Measurements from ENCODE around the gene PTPRN2. TPM values are rescaled to one million over a fixed set of nuclear protein-coding genes. Genes with fewer than 3 reads are reported as not detected.

PTPRN2 gene
- polyA plus RNA-seq, 1 of the 3 experiments (the other 2 are of a cell fraction), result 4.0 TPM

DNA sequence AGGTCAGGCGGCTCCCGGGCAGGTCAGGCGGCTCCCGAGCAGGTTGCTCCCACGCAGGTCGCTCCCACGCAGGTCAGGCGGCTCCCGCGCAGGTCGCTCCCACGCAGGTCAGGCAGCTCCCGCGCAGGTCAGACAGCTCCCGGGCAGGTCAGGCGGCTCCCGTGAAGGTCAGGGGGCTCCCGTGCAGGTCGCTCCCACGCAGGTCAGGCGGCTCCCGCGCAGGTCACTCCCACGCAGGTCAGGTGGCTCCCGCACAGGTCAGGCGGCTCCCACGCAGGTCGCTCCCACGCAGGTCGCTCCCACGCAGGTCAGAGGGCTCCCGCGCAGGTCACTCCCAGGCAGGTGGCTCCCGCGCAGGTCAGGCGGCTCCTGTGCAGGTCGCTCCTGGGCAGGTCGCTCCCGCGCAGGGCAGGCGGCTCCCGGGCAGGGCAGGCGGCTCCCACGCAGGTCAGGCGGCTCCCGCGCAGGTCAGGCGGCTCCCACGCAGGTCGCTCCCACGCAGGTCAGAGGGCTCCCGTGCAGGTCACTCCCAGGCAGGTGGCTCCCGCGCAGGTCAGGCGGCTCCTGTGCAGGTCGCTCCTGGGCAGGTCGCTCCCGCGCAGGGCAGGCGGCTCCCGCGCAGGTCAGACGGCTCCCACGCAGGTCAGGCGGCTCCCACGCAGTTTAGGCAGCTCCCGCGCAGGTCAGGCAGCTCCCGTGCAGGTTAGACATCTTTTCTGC lies 30.7 kb downstream of the PTPRN2 start (continued):
- TF ChIP-seq, protein P1, sequence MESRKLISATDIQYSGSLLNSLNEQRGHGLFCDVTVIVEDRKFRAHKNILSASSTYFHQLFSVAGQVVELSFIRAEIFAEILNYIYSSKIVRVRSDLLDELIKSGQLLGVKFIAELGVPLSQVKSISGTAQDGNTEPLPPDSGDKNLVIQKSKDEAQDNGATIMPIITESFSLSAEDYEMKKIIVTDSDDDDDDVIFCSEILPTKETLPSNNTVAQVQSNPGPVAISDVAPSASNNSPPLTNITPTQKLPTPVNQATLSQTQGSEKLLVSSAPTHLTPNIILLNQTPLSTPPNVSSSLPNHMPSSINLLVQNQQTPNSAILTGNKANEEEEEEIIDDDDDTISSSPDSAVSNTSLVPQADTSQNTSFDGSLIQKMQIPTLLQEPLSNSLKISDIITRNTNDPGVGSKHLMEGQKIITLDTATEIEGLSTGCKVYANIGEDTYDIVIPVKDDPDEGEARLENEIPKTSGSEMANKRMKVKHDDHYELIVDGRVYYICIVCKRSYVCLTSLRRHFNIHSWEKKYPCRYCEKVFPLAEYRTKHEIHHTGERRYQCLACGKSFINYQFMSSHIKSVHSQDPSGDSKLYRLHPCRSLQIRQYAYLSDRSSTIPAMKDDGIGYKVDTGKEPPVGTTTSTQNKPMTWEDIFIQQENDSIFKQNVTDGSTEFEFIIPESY (IDR thresholded peaks at IDR 0.05; ENCODE audit: borderline replicate concordance, low read depth), result no peak

DNA sequence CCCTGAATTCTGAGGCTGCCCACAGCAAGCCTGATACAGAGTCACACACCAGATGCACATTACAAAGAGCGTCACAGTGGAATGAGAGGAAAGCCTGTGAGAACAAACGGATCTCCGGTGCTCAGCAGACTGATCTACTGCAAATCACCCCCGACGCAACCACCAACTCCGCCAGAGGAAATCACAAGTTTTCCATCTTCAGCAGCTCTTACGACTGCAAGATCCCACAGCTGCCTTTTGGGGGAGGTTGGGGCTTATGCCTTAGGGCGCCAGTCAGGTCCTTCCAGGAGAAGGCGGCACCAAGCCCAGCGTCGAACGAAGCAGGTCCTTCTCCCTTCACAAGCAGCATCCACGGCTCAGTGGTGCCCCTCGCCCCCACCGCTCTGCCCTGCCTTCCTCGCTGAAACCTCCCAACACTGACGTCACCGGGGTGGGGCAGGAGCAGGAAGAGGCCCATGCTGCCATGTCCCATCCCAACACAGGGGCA lies 32.5 kb downstream of the PTPRN2 start:
- Histone ChIP-seq H3K27me3 (ENCODE audit: insufficient read depth) (no peaks in the 10 kb centered on the region), H3K27ac (ENCODE audit: low read depth in 2 of 2, low read length in 1 of 2) (no peak overlapping the region), H4K20me1 (ENCODE audit: insufficient read depth) (no peaks in the 10 kb centered on the region), H3K9me3 (peaks cover 3% of the 10 kb centered on the region; the same call in 1 of the 2 replicates), H3K4me3 (ENCODE audit: low read depth in 2 of 2, low read length in 1 of 2) (no peak overlapping the region), H3K9me2 (no peaks in the 10 kb centered on the region), H3K4me2 (no peak overlapping the region), H3K9ac (no peak overlapping the region), H3K4me1 (ENCODE audit: control insufficient read depth in 1 of 2, insufficient read depth in 2 of 2, low read depth in 1 of 2, low read length in 1 of 2) (peaks cover 0 to 2% of the 10 kb centered on the region in 2 experiments; a peak in 1 of 4 replicates), H3F3A (replicated peaks; ENCODE audit: insufficient read depth) (no peaks in the 10 kb centered on the region), H3K36me3 (replicated peaks in 1 of 2; ENCODE audit: control insufficient read depth in 1 of 2, insufficient read depth in 2 of 2, low read length in 1 of 2) (no peaks in the 10 kb centered on the region), H2AFZ (ENCODE audit: low read depth) (no peak overlapping the region), H3K79me2 (ENCODE audit: insufficient read depth) (no peaks in the 10 kb centered on the region)
- ChIA-PET POLR2A (interaction anchor here (0.6 kb wide), 1 partner anchor 11 kb away, joined by 5 read pairs; no protein-coding TSS in a partner anchor), CTCF (interaction anchor here (0.7 to 1.1 kb wide), 2 partner anchors 10 to 14 kb away, joined by 3 read pairs; no protein-coding TSS in a partner anchor)
- TF ChIP-seq SMC3 (IDR thresholded peaks at IDR 0.05; ENCODE audit: low read depth, low read length), result no peak
- no peak for DNase-seq
- 64% methylated on average over 18 of the region's 18 CpGs for WGBS (ENCODE audit: low lambda C conversion rate)

DNA sequence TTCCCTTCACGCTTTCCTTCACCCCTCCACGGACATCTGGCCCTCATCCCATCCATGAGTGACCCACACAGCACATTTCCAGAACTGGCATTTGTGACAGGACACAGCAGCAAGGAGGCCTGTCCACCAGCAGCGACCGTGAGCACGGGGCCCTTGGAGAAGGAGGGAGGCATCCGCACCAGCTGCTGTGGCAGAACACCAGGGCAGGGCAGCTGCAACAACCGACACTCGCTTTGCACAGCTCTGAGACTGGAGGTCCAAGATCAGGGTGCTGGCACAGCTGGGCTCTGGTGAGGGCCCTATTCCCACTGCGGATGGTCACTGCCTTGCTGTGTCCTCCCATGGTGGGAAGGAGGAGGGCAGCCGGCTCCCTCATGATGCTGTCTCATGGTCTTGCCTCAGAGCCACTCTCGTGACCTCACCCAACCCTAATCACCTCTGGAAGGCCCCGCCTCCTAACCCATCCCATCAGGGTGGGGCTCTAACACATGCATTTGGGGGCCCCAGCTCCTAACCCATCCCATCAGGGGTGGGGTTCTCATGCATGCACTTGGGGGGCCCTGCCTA lies 36.7 kb downstream of the PTPRN2 start:
- H3K27ac ChIP-seq (ENCODE audit: low read depth in 2 of 2, low read length in 1 of 2), result no peak overlapping the region
- H3K79me2 ChIP-seq (ENCODE audit: insufficient read depth), result no peaks in the 10 kb centered on the region
- no peaks in the 10 kb centered on the region for H3K36me3 ChIP-seq (replicated peaks in 1 of 2; ENCODE audit: control insufficient read depth in 1 of 2, insufficient read depth in 2 of 2, low read length in 1 of 2)
- CTCF ChIA-PET, result interaction anchor here (0.7 kb wide), 1 partner anchor 65 kb away, joined by 3 read pairs; no protein-coding TSS in a partner anchor
- DNase-seq, result no peak
- H2AFZ ChIP-seq (ENCODE audit: low read depth), result no peak overlapping the region
- no peaks in the 10 kb centered on the region for H3K27me3 ChIP-seq (ENCODE audit: insufficient read depth)
- POLR2A ChIA-PET, result no interaction called here
- no peaks in the 10 kb centered on the region for H3F3A ChIP-seq (replicated peaks; ENCODE audit: insufficient read depth)
- no peak overlapping the region for H3K4me3 ChIP-seq (ENCODE audit: low read depth in 2 of 2, low read length in 1 of 2)
- H3K9me2 ChIP-seq, result no peaks in the 10 kb centered on the region
- peaks cover 3% of the 10 kb centered on the region; the same call in 1 of the 2 replicates for H3K9me3 ChIP-seq
- H3K9ac ChIP-seq, result no peak overlapping the region
- WGBS (ENCODE audit: low lambda C conversion rate), result 64% methylated on average over 10 of the region's 12 CpGs
- TF ChIP-seq TAF1 (IDR thresholded peaks at IDR 0.05; ENCODE audit: borderline replicate concordance, low read depth, low read length) (no peak), SMC3 (IDR thresholded peaks at IDR 0.05; ENCODE audit: low read depth, low read length) (no peak), FOXM1 (IDR thresholded peaks at IDR 0.05; ENCODE audit: low read depth) (no peak), GABPA (IDR thresholded peaks at IDR 0.05; ENCODE audit: low read depth) (no peak), CHD2 (IDR thresholded peaks at IDR 0.05; ENCODE audit: low read length, partially characterized antibody) (no peak), JUND (IDR thresholded peaks at IDR 0.05) (no peak), RCOR1 (IDR thresholded peaks at IDR 0.05; ENCODE audit: low read length) (no peak), EZH2phosphoT487 (IDR thresholded peaks at IDR 0.05; ENCODE audit: borderline replicate concordance, low read depth) (no peak), TCF12 (IDR thresholded peaks at IDR 0.05) (no peak), RFX5 (IDR thresholded peaks at IDR 0.05; ENCODE audit: low read length) (no peak), ELF1 (IDR thresholded peaks at IDR 0.05) (no peak)
- TF ChIP-seq, protein P2, sequence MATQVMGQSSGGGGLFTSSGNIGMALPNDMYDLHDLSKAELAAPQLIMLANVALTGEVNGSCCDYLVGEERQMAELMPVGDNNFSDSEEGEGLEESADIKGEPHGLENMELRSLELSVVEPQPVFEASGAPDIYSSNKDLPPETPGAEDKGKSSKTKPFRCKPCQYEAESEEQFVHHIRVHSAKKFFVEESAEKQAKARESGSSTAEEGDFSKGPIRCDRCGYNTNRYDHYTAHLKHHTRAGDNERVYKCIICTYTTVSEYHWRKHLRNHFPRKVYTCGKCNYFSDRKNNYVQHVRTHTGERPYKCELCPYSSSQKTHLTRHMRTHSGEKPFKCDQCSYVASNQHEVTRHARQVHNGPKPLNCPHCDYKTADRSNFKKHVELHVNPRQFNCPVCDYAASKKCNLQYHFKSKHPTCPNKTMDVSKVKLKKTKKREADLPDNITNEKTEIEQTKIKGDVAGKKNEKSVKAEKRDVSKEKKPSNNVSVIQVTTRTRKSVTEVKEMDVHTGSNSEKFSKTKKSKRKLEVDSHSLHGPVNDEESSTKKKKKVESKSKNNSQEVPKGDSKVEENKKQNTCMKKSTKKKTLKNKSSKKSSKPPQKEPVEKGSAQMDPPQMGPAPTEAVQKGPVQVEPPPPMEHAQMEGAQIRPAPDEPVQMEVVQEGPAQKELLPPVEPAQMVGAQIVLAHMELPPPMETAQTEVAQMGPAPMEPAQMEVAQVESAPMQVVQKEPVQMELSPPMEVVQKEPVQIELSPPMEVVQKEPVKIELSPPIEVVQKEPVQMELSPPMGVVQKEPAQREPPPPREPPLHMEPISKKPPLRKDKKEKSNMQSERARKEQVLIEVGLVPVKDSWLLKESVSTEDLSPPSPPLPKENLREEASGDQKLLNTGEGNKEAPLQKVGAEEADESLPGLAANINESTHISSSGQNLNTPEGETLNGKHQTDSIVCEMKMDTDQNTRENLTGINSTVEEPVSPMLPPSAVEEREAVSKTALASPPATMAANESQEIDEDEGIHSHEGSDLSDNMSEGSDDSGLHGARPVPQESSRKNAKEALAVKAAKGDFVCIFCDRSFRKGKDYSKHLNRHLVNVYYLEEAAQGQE (IDR thresholded peaks at IDR 0.05; ENCODE audit: low read depth, low read length), result no peak
- TF ChIP-seq, protein P3, sequence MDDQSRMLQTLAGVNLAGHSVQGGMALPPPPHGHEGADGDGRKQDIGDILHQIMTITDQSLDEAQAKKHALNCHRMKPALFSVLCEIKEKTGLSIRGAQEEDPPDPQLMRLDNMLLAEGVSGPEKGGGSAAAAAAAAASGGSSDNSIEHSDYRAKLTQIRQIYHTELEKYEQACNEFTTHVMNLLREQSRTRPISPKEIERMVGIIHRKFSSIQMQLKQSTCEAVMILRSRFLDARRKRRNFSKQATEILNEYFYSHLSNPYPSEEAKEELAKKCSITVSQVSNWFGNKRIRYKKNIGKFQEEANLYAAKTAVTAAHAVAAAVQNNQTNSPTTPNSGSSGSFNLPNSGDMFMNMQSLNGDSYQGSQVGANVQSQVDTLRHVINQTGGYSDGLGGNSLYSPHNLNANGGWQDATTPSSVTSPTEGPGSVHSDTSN (IDR thresholded peaks at IDR 0.05), result no peak
- H3K4me1 ChIP-seq (ENCODE audit: control insufficient read depth in 1 of 2, insufficient read depth in 2 of 2, low read depth in 1 of 2, low read length in 1 of 2), result peaks cover 0 to 2% of the 10 kb centered on the region in 2 experiments; a peak in 1 of 4 replicates
- H4K20me1 ChIP-seq (ENCODE audit: insufficient read depth), result no peaks in the 10 kb centered on the region
- H3K4me2 ChIP-seq, result no peak overlapping the region
